Mesothelial cell of epicardium (in vitro differentiated cells): Measurements from ENCODE around the gene SLC7A10. TPM values are rescaled to one million over a fixed set of nuclear protein-coding genes. Genes with fewer than 3 reads are reported as not detected.

Experiments
- DNase-seq, 2 experiments: peaks; one replicate each; pipeline ENCODE4 v3.0.0; 2021; ENCODE audit warnings: low spot score in 2 of 2; ENCODE audit not compliant: unreplicated experiment in 2 of 2
- H3K27ac Mint-ChIP-seq: 2 replicates; pipeline ENCODE4 v1.8.0; 2021; ENCODE audit warnings: mixed read lengths
- H3K27me3 Mint-ChIP-seq: 2 replicates; pipeline ENCODE4 v1.8.0; 2021; ENCODE audit warnings: low read depth, mixed read lengths
- H3K36me3 Mint-ChIP-seq: 2 replicates; pipeline ENCODE4 v1.8.0; 2021; ENCODE audit warnings: mixed read lengths
- H3K4me1 Mint-ChIP-seq: 2 replicates; pipeline ENCODE4 v1.8.0; 2021; ENCODE audit warnings: mixed read lengths
- H3K4me3 Mint-ChIP-seq: 2 replicates; pipeline ENCODE4 v1.8.0; 2021; ENCODE audit warnings: mild to moderate bottlenecking, moderate library complexity, mixed read lengths
- H3K9me3 Mint-ChIP-seq: 2 replicates; pipeline ENCODE4 v1.8.0; 2021; ENCODE audit warnings: mixed read lengths
- total RNA-seq: library from RNA; stranded (reverse); gene quantifications from 3 replicates; pipeline ENCODE4 v1.2.1, GENCODE V29; 2021
- TF ChIP-seq, protein P1 (sequence below): fragments of 200-600 bp; sonication (generic); IDR thresholded peaks from one replicate; pipeline ENCODE4 v1.5.0; 2021; ENCODE audit warnings: antibody characterized with exemption; ENCODE audit not compliant: unreplicated experiment

Gene SLC7A10
- total RNA-seq, 1 donor from 2014 or later, result 0.92 TPM

DNA sequence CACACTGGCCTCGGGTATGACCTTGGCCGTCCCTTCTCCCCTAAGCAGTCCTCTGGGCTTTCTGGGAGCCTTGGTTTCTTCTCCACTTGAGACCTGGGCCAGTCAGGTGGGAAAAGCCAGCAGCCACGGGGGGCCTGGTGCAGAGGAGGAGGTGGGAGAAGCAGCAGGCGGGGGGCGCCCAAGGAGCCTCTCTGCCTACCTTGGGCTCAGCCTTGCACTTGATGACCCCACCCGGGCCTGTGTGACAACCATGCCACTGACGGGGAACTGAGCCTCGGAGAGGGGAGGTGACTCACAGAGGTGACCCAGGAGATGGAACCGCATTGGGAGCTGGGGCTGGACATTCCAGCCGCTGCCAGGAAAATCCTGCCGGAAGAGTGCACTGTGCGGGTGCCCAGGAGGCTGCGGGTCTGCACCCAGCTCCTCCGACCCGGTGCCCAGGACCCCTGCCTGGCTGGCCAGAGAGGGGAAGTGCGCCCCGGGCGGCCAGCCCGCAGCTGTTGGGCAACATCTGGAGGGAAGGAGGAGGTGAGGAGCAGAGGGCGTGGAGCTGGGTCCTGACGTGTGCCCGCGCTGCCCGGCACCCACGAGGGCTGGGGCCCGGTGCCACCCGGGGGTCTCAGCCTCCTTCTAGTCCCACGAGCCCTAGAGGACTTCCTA lies 23.4 kb upstream of the SLC7A10 start:
- no peak overlapping the region for H3K4me3 Mint-ChIP-seq
- H3K4me1 Mint-ChIP-seq, result no peaks in the 10 kb centered on the region
- DNase-seq, result no peak
- H3K27ac Mint-ChIP-seq, result no peak overlapping the region
- H3K36me3 Mint-ChIP-seq, result no peaks in the 10 kb centered on the region
- H3K27me3 Mint-ChIP-seq, result no peaks in the 10 kb centered on the region
- H3K9me3 Mint-ChIP-seq, result no peaks in the 10 kb centered on the region
- TF ChIP-seq, protein P1, sequence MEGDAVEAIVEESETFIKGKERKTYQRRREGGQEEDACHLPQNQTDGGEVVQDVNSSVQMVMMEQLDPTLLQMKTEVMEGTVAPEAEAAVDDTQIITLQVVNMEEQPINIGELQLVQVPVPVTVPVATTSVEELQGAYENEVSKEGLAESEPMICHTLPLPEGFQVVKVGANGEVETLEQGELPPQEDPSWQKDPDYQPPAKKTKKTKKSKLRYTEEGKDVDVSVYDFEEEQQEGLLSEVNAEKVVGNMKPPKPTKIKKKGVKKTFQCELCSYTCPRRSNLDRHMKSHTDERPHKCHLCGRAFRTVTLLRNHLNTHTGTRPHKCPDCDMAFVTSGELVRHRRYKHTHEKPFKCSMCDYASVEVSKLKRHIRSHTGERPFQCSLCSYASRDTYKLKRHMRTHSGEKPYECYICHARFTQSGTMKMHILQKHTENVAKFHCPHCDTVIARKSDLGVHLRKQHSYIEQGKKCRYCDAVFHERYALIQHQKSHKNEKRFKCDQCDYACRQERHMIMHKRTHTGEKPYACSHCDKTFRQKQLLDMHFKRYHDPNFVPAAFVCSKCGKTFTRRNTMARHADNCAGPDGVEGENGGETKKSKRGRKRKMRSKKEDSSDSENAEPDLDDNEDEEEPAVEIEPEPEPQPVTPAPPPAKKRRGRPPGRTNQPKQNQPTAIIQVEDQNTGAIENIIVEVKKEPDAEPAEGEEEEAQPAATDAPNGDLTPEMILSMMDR, result no peak

- H3K27me3 Mint-ChIP-seq, result peaks cover 4% of the 10 kb centered on the region
- TF ChIP-seq, protein P1, result no peak
- no peaks in the 10 kb centered on the region for H3K36me3 Mint-ChIP-seq
- H3K4me1 Mint-ChIP-seq, result no peaks in the 10 kb centered on the region
- H3K4me3 Mint-ChIP-seq, result no peak overlapping the region
- no peak for DNase-seq
- H3K9me3 Mint-ChIP-seq, result no peaks in the 10 kb centered on the region
- no peak overlapping the region for H3K27ac Mint-ChIP-seq
Measured at GRCh38 chr19:33248553-33248953, 22.9 kb upstream of the SLC7A10 start.

GRCh38 chr19:33248104-33248503 lies 22.5 kb upstream of the SLC7A10 start:
- no peak overlapping the region for H3K27ac Mint-ChIP-seq
- no peaks in the 10 kb centered on the region for H3K4me1 Mint-ChIP-seq
- no peaks in the 10 kb centered on the region for H3K9me3 Mint-ChIP-seq
- H3K27me3 Mint-ChIP-seq, result peaks cover 4% of the 10 kb centered on the region
- DNase-seq, result no peak
- H3K36me3 Mint-ChIP-seq, result no peaks in the 10 kb centered on the region
- H3K4me3 Mint-ChIP-seq, result no peak overlapping the region
- TF ChIP-seq, protein P1, result no peak

- TF ChIP-seq, protein P1, result no peak
- DNase-seq, result no peak
- no peaks in the 10 kb centered on the region for H3K9me3 Mint-ChIP-seq
- H3K4me1 Mint-ChIP-seq, result no peaks in the 10 kb centered on the region
- no peak overlapping the region for H3K27ac Mint-ChIP-seq
- H3K4me3 Mint-ChIP-seq, result no peak overlapping the region
- no peaks in the 10 kb centered on the region for H3K36me3 Mint-ChIP-seq
- peaks cover 5% of the 10 kb centered on the region for H3K27me3 Mint-ChIP-seq
Measured at GRCh38 chr19:33247441-33247819, 21.8 kb upstream of the SLC7A10 start.

DNA sequence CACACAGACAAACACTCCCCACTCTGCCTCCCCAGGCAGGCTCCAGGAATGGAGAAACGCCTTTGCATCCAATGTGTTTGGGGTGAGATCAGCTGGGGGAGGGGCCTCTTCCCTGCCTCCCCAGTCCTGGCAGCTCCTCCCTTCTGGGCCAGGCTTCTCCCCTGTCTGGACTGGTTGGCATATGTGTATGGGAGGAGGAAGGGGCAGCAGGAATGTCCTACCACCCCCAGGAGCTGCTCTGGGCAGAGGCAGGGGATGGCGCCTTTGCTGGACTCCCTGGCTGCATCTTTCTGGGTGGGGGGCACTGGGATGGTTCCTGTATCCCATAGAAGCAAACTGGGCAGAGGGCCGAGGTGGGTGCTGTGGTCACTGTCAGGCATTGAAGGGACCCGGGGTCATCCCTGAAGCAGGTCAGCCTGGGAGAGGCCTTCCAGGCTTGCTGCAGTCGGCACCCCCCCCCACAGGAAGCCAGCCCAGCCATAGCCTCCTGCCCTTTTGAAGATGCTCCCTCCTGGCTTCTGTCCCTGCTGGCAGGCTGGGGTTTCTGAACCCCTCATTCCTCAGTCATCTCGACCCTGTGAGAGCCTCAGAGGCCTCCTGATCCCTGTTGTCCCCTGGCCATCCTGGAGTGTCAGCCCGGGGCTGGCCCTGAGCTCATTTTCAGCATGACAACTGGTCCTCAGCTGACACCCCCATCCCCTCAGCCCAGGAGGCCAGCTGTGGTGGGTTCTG lies 21.2 kb upstream of the SLC7A10 start:
- Mint-ChIP-seq H3K36me3 (no peaks in the 10 kb centered on the region), H3K9me3 (no peaks in the 10 kb centered on the region)

More for the DNA sequence above, 21.2 kb upstream of the SLC7A10 start:
- no peak overlapping the region for H3K27ac Mint-ChIP-seq
- no peak overlapping the region for H3K4me3 Mint-ChIP-seq
- no peak for DNase-seq
- peaks cover 5% of the 10 kb centered on the region for H3K27me3 Mint-ChIP-seq
- H3K4me1 Mint-ChIP-seq, result no peaks in the 10 kb centered on the region
- TF ChIP-seq, protein P1, result no peak
